HepG2 (cell line): ENCODE results near the gene ETHE1.

Experiments used
- ATF1 ChIP-seq: IDR thresholded peaks from 2 replicates; pipeline ENCODE4 v1.6.1; 2016; ENCODE audit warnings: mild to moderate bottlenecking, control low read depth
- CEBPB ChIP-seq: IDR thresholded peaks from 2 replicates; pipeline ENCODE4 v1.6.1; 2011; ENCODE audit warnings: low read depth, low read length, improper control_type of control experiment, borderline replicate concordance
- CTCF ChIP-seq: sonication (generic); formaldehyde crosslinking; IDR thresholded peaks from 2 replicates; pipeline ENCODE4 v1.5.0; 2020; ENCODE audit warnings: mild to moderate bottlenecking, missing genetic modification reagents, moderate library complexity
- ETV5 ChIP-seq: IDR thresholded peaks from 2 replicates; pipeline ENCODE4 v1.6.1; 2018; ENCODE audit warnings: missing biosample characterization, missing genetic modification reagents, inconsistent platforms, borderline replicate concordance
- ETV6 ChIP-seq: sonication (generic); formaldehyde crosslinking; conservative IDR thresholded peaks from 2 replicates; pipeline ENCODE4 v1.4.0; 2020; ENCODE audit warnings: missing genetic modification reagents
- MAX ChIP-seq: IDR thresholded peaks from 2 replicates; pipeline ENCODE4 v1.6.1; 2012; ENCODE audit warnings: inconsistent platforms
- RFX5 ChIP-seq: IDR thresholded peaks from 2 replicates; pipeline ENCODE4 v1.6.1; 2011; ENCODE audit warnings: low read depth, low read length, improper control_type of control experiment
- TCF7L2 ChIP-seq: IDR thresholded peaks from 2 replicates; pipeline ENCODE4 v1.6.1; 2011; ENCODE audit warnings: mild to moderate bottlenecking, low read depth, low read length, moderate library complexity
- ZFAT ChIP-seq: sonication (generic); formaldehyde crosslinking; conservative IDR thresholded peaks from 2 replicates; pipeline ENCODE4 v1.8.1; 2023; ENCODE audit warnings: missing genetic modification reagents, inconsistent platforms
- ZNF362 ChIP-seq: sonication (generic); formaldehyde crosslinking; IDR thresholded peaks from 2 replicates; pipeline ENCODE4 v1.4.0; 2020; ENCODE audit warnings: missing genetic modification reagents, mild to moderate bottlenecking, borderline replicate concordance
- ZNF549 ChIP-seq: sonication (generic); formaldehyde crosslinking; IDR thresholded peaks from 2 replicates; pipeline ENCODE4 v1.5.0; 2020; ENCODE audit warnings: missing genetic modification reagents
- ZNF878 ChIP-seq: sonication (generic); formaldehyde crosslinking; IDR thresholded peaks from 2 replicates; pipeline ENCODE4 v1.8.1; 2023; ENCODE audit warnings: mild to moderate bottlenecking, missing genetic modification reagents, moderate library complexity
- ZSCAN12 ChIP-seq: sonication (generic); formaldehyde crosslinking; IDR thresholded peaks from 2 replicates; pipeline ENCODE4 v1.9.0; 2021; ENCODE audit warnings: mild to moderate bottlenecking, missing genetic modification reagents

- TF ChIP-seq ZNF549 (CRISPR knock-in tag) = no peak
- no peak for TF ChIP-seq ZNF362
- no peak for TF ChIP-seq CTCF (CRISPR knock-in tag)
- TF ChIP-seq ETV6 (CRISPR knock-in tag) = no peak
- no peak for TF ChIP-seq ZFAT
- TF ChIP-seq ZNF878 (CRISPR knock-in tag) = no peak
- no peak for TF ChIP-seq RFX5
- no peak for TF ChIP-seq TCF7L2
- TF ChIP-seq ZSCAN12 (CRISPR knock-in tag) = no peak
- TF ChIP-seq CEBPB = no peak
- TF ChIP-seq ATF1 = no peak
- TF ChIP-seq ETV5 (CRISPR knock-in tag) = no peak
- TF ChIP-seq MAX = no peak
Observed at GRCh38 chr19:43563816-43564457, 36.9 kb upstream of the ETHE1 start.
